NCI-H1105 (cell line): Measurements from ENCODE around the gene NUP133.
"Not testable (repeated sequence)": the region's sequence is repeated elsewhere in the genome, so short reads cannot be mapped to it uniquely, and the experiment has no call there.

Experiments
- DNase-seq: peaks from one replicate; lab custom pipeline; 2025; lab: John Stamatoyannopoulos, UW

The NUP133 gene

GRCh38 chr1:229412056-229412455, 96.1 kb downstream of the NUP133 start:
- DNase-seq: no peak

- DNase-seq: no peak
Measured at GRCh38 chr1:229411434-229412055, 96.6 kb downstream of the NUP133 start.

- DNase-seq: peak; percentile 54
Measured at GRCh38 chr1:229410692-229411433, 97.3 kb downstream of the NUP133 start.

DNA sequence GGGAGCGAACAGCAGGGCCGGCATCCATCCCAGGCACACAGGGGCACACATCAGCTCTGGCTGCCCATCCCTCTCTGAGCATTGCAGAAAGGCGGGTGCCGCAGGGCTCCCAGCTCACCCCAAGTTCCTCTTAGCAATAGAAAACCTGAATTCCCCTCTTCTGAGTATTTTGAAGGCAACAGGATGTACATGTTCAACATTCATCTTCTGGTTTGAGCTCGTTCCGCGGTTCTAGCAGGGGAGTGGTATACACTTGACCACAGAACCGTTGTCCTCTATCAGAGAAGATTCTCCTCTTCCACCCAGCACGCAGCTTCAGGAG, 97.8 kb downstream of the NUP133 start:
- DNase-seq: no peak

GRCh38 chr1:229409616-229410369, 98.3 kb downstream of the NUP133 start:
- DNase-seq: no peak

DNA sequence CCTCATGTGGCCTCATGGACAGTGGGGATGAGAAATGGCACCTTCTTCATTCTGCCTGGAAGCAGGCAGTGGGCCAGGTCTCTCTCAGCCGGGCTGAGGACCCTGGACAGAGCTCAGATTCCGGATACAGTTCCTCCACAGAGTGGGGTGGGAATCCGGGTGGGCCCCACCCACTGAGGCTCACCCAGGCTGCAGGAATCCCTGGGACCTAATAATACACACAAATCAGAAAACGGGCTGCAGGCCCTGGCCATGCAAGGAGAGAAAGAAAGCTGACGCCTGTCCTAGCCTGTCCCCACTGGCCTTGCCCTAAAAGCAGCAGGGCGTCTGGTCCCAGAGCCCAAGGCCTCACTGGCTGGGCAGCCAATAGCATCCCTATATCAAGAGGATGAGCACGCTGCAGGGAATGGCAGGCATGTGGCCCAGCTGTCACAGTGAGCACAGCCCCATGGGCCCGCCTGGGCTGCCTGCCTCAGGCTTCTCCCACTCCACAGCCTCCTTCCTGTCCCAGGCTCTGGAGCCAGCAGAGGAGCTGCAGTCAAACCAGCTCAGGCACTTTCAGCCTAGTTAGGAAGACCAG, 99.6 kb downstream of the NUP133 start:
- no peak for DNase-seq

DNA sequence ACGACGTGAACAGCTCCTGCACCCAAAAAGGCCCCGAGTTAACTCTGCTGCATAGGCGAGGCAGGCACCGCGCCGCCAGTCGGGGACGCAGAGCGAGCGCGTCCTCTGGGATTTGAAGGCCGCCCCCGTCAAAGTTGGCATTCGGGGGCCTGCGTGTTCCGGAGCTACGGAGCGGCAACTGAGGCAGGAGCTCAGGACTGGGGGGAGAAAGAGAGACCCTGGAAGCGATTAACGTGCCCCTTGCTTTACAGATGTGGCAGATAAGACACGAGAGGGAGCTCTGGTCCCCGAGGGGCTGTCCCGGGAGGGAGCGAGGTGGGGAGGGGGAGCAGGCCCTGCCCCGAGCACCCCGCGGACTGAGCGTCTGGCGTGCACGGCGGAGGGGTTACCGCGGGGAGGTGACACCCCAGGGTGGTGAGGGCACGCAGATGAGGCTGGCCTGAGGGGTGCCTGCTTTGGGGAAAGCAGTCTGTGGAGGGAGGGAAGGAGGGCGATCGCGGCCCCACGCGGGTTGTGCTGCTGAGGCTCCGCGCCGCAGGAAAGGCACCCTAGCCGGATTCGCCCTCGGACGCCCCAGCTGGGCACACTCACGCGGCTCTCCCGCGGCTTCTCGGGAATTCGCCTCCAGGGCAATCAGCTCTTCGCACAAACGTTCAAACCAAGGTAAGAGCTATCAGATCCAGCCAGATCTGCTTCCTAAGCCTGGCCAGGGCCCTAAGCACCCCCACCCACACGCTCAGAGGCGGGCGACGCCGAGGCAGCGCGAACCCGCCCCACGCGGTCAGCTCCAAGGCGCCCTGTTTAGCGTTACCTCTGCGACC, 100.7 kb downstream of the NUP133 start:
- no peak for DNase-seq

DNA sequence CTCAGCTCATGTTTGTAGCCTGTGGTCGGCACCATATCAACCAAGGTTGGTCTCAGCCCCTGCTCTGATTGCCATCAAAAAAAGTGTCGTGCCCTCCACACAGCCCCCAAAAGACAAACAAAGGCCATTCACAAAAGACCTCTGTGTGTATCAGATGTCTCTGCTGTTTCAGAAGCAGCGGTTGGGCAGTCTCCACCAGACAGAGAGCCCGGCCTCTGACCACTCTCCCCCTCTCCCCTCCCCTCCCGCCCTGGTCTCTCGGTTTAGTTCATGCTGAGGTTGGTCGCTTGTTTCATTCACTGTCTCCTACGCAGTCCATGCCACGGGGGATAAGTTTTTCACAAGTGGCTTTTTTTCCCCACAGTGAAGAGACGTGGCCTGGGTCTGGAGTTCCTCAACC, 101.3 kb downstream of the NUP133 start:
- no peak for DNase-seq

- no peak for DNase-seq
Measured at GRCh38 chr1:229403573-229403972, 104.6 kb downstream of the NUP133 start.

GRCh38 chr1:229402993-229403392, 105.1 kb downstream of the NUP133 start:
- DNase-seq: no peak

DNA sequence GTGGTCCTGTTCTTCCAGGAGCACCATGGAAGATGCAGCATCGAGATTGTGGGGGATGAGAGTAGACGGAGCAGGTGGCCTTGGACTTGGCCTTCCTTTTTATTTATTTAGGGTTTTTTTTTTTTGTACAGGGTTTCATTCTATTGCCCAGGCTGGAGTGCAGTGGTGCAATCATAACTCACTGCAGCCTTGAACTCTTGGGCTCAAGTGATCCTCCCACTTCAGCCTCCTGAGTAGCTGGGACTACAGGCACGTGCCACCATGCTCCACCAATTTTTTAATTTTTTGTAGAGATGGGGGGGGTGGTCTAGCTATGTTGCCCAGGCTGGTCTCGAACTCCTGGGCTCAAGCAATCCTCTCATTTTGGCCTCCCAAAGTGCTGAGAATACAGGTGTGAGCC, 105.8 kb downstream of the NUP133 start:
- not testable (repeated sequence) for DNase-seq

DNA sequence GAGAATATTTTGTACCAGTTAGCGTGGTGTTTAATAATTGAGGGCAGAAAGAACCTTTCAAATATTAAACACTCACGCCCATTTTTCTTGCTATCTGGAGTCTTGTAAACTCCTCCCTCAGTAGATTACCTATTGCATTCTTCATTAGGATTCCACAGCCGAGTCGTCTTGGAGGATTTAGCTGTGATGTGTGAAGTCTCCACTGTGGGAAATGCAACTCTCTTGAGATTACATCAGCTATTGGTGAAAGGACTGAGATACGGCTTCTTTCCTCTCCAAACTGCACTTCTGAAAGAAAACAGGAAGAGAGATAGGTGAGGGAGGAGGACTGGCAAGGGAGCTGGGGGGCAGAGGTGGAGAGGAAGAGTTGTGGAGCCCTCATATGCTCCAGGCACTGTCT, 110.4 kb downstream of the NUP133 start:
- no peak for DNase-seq

DNA sequence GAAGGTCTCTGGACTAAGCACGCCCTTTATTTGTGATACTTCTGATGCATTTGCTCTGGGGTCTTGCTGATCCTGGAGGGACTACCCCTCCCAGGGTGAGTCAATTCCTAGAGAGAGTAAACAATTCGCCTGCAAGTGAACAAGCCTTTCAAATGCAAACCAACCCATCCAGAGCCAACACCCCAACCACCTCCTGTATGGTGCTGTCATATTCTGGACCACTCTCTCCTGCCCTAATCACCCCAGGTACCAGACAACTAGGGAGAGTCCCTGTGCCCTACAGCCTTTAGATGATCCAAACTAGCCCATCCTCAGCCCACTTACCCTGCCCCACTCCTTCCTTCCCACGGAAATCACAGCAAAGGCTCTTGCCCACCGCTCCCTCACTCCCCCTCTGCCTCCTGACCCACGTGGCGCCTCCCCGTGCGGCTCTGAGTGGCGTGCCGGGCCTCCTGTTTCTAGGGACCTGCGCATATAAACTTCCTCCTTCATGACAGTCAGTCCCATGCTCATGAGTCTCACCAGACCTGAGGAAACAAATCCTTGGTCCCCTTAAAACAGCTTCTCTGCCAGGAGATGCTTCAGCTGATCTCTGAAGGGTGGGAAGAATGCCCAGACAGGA, 111.4 kb downstream of the NUP133 start:
- no peak for DNase-seq

GRCh38 chr1:229394517-229394916, 113.6 kb downstream of the NUP133 start:
- DNase-seq: not testable (repeated sequence)

DNA sequence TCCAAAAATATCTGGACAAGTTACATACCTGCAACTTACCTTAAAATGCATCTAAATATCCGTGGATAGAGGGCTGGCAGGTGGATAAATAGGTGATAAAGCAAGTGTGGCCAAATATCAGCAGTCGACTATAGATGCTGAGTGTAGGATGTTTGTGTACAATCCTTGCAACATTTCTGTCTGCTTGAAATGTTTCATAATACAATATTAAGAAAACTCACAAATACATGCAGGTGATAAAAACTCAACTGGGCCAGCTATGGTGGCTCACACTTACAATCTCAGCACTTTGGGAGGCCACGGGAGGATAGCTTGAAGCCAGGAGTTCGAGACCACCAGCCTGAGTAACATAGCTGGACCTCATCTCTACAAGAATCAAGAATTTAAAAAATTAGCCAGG, 115.2 kb downstream of the NUP133 start:
- DNase-seq: no peak
